BJ (cell line): ENCODE results near the gene ZNF518B. TPM values are rescaled to one million over a fixed set of nuclear protein-coding genes. Genes with fewer than 3 reads are reported as not detected.

Experiments
- CTCF ChIA-PET: fragments of 350-600 bp; formaldehyde crosslinking; extraction: SDS; loops from one replicate; lab custom pipeline; 2021; ENCODE audit warnings: antibody characterized with exemption, inconsistent platforms; lab: Yijun Ruan, JAX
- POLR2A ChIA-PET: fragments of 300-600 bp; sonication (Branson Sonifier 250); formaldehyde crosslinking; extraction: SDS; loops from one replicate; lab custom pipeline; 2021; ENCODE audit warnings: antibody characterized with exemption; lab: Charles Lee
- DNase-seq: peaks from one replicate; pipeline ENCODE4 v3.0.0-alpha.2; 2011; ENCODE audit warnings: low read depth
- H3K27me3 ChIP-seq: 2 replicates; pipeline ENCODE4 v1.6.0; 2011; ENCODE audit warnings: low read length; ENCODE audit not compliant: control insufficient read depth, insufficient read depth
- H3K36me3 ChIP-seq: 2 replicates; pipeline ENCODE4 v1.5.1; 2011; ENCODE audit warnings: low read length; ENCODE audit not compliant: control insufficient read depth, insufficient read depth
- H3K4me3 ChIP-seq: 2 replicates; pipeline ENCODE4 v1.5.1; 2011; ENCODE audit warnings: low read depth, mild to moderate bottlenecking, control low read depth, low read length
- CTCF ChIP-seq: IDR thresholded peaks from 2 replicates; pipeline ENCODE4 v1.5.1; 2011; ENCODE audit warnings: low read depth, mild to moderate bottlenecking, control low read depth, inconsistent platforms, low read length, moderate library complexity; ENCODE audit not compliant: insufficient read depth
- polyA plus RNA-seq: library from polyadenylated mRNA; depleted of rRNA; stranded (reverse); fragments of >200 nt; gene quantifications from 2 replicates; pipeline ENCODE4 v1.2.3, GENCODE V29; 2011

The ZNF518B gene
- polyA plus RNA-seq, 1 experiment, result 8.7 TPM

GRCh38 chr4:10459305-10459704, 2.1 kb upstream of the ZNF518B start:
- H3K4me3 ChIP-seq, result no peak overlapping the region
- H3K36me3 ChIP-seq, result peaks cover 5% of the 10 kb centered on the region
- CTCF ChIA-PET, result no interaction called here
- no peak for DNase-seq
- H3K27me3 ChIP-seq, result peaks cover 4% of the 10 kb centered on the region
- POLR2A ChIA-PET, result no interaction called here
- TF ChIP-seq CTCF, result no peak

GRCh38 chr4:10458177-10458576, 951 bp upstream of the ZNF518B start:
- peaks cover 8% of the 10 kb centered on the region for H3K36me3 ChIP-seq
- peaks cover 4% of the 10 kb centered on the region for H3K27me3 ChIP-seq
- no peak overlapping the region for H3K4me3 ChIP-seq
- no peak for DNase-seq
- no peak for TF ChIP-seq CTCF
- CTCF ChIA-PET, result interaction anchor here (1.1 to 1.6 kb wide), 3 partner anchors 28 to 295 kb away, joined by 4 to 5 read pairs (median 4); no protein-coding TSS in a partner anchor
- POLR2A ChIA-PET, result no interaction called here

- peaks cover under 1% of the 10 kb centered on the region for H3K27me3 ChIP-seq
- peaks cover 8% of the 10 kb centered on the region for H3K36me3 ChIP-seq
- DNase-seq, result no peak
- no peak for TF ChIP-seq CTCF
- ChIA-PET CTCF (interaction anchor here (1.1 to 1.6 kb wide), 3 partner anchors 27 to 293 kb away, joined by 4 to 5 read pairs (median 4); no protein-coding TSS in a partner anchor), POLR2A (no interaction called here)
- peak overlapping the region; percentile 65 for H3K4me3 ChIP-seq
Observed at GRCh38 chr4:10456595-10457254, 501 bp downstream of the ZNF518B start.

GRCh38 chr4:10456260-10456594, 999 bp downstream of the ZNF518B start:
- TF ChIP-seq CTCF, result no peak
- peaks cover 8% of the 10 kb centered on the region for H3K36me3 ChIP-seq
- ChIA-PET POLR2A (no interaction called here), CTCF (no interaction called here)
- no peak for DNase-seq
- peak overlapping the region; percentile 65 for H3K4me3 ChIP-seq
- H3K27me3 ChIP-seq, result no peaks in the 10 kb centered on the region

- CTCF ChIA-PET, result no interaction called here
- DNase-seq, result no peak
- no peak overlapping the region for H3K4me3 ChIP-seq
- H3K36me3 ChIP-seq, result peaks cover 12% of the 10 kb centered on the region
- no peak for TF ChIP-seq CTCF
- H3K27me3 ChIP-seq, result no peaks in the 10 kb centered on the region
- POLR2A ChIA-PET, result no interaction called here
Observed at GRCh38 chr4:10455133-10455532, 2.1 kb downstream of the ZNF518B start.
